Peyer's patch (tissue), 4 donors: Measurements from ENCODE around the gene ARMS2. TPM values are rescaled to one million over a fixed set of nuclear protein-coding genes. Genes with fewer than 3 reads are reported as not detected.

Source experiments
- DNase-seq, 3 donors: peaks; one replicate each; pipeline ENCODE4 v3.0.0-alpha.2; 2017 to 2019
- H3K27ac ChIP-seq, 4 donors: fragments of 200-600 bp; sonication (generic); one replicate each; pipeline ENCODE4 v1.5.1; 2016 to 2019
- H3K27me3 ChIP-seq, 2 donors: fragments of 200-600 bp; sonication (generic); one replicate each; pipeline ENCODE4 v1.5.1; 2019
- H3K36me3 ChIP-seq, 3 donors: fragments of 200-600 bp; sonication (generic); one replicate each; pipeline ENCODE4 v1.5.1; 2016 to 2019
- H3K4me1 ChIP-seq, 4 donors: fragments of 200-600 bp; sonication (generic); one replicate each; pipeline ENCODE4 v1.5.1; 2016 to 2019
- H3K4me3 ChIP-seq, 4 donors: fragments of 200-600 bp; sonication (generic); 1 replicate in 3 of 4; 2 replicates in 1 of 4; pipeline ENCODE4 v1.5.1; 2016 to 2019; ENCODE audit warnings: mild to moderate bottlenecking in 1 of 4
- H3K9me3 ChIP-seq, 4 donors: fragments of 200-600 bp; sonication (generic); one replicate each; pipeline ENCODE4 v1.5.1; 2016 to 2019; ENCODE audit warnings: mild to moderate bottlenecking in 1 of 4
- CTCF ChIP-seq, 6 experiments: fragments of 450-650 bp in 4 of 6; fragments of 200-600 bp in 2 of 6; sonication (generic) in 1 of 6; IDR thresholded peaks; one replicate each; pipeline ENCODE4 v1.5.1; 2017 to 2019; ENCODE audit warnings: antibody characterized with exemption in 6 of 6, mild to moderate bottlenecking in 3 of 6, moderate library complexity in 1 of 6
- POLR2A ChIP-seq, 2 donors: fragments of 450-650 bp; IDR thresholded peaks; one replicate each; pipeline ENCODE4 v1.5.1; 2017; ENCODE audit warnings: antibody characterized with exemption in 2 of 2, mild to moderate bottlenecking in 2 of 2, moderate library complexity in 2 of 2
- total RNA-seq, 4 donors: library from RNA; depleted of rRNA; stranded (reverse); fragments of >200 nt; gene quantifications; one replicate each; pipeline ENCODE4 v1.1.0, GENCODE V29; 2016

The ARMS2 gene
- total RNA-seq, 4 donors from 2014 or later, result not detected

GRCh38 chr10:122445904-122446303, 8.5 kb upstream of the ARMS2 start:
- Histone ChIP-seq H3K9me3 (no peaks in the 10 kb centered on the region), H3K27me3 (no peaks in the 10 kb centered on the region), H3K36me3 (no peaks in the 10 kb centered on the region), H3K27ac (no peak overlapping the region), H3K4me1 (no peaks in the 10 kb centered on the region), H3K4me3 (no peak overlapping the region)
- no peak for DNase-seq
- no peak for TF ChIP-seq POLR2A (IDR thresholded peaks at IDR 0.05)
- TF ChIP-seq CTCF (IDR thresholded peaks at IDR 0.05), result no peak

GRCh38 chr10:122446668-122447423, 7.6 kb upstream of the ARMS2 start:
- no peaks in the 10 kb centered on the region for H3K36me3 ChIP-seq
- TF ChIP-seq POLR2A (IDR thresholded peaks at IDR 0.05) (no peak), CTCF (IDR thresholded peaks at IDR 0.05) (no peak)
- no peaks in the 10 kb centered on the region for H3K9me3 ChIP-seq
- H3K4me1 ChIP-seq, result no peaks in the 10 kb centered on the region
- no peak overlapping the region for H3K4me3 ChIP-seq
- DNase-seq, result no peak
- H3K27me3 ChIP-seq, result no peaks in the 10 kb centered on the region
- H3K27ac ChIP-seq, result no peak overlapping the region

GRCh38 chr10:122448600-122448999, 5.9 kb upstream of the ARMS2 start:
- H3K36me3 ChIP-seq, result no peaks in the 10 kb centered on the region
- no peak overlapping the region for H3K4me3 ChIP-seq
- DNase-seq, result no peak
- no peaks in the 10 kb centered on the region for H3K9me3 ChIP-seq
- no peaks in the 10 kb centered on the region for H3K27me3 ChIP-seq
- H3K27ac ChIP-seq, result no peak overlapping the region
- TF ChIP-seq POLR2A (IDR thresholded peaks at IDR 0.05) (no peak), CTCF (IDR thresholded peaks at IDR 0.05) (no peak)
- no peaks in the 10 kb centered on the region for H3K4me1 ChIP-seq

GRCh38 chr10:122449153-122449552, 5.3 kb upstream of the ARMS2 start:
- no peaks in the 10 kb centered on the region for H3K36me3 ChIP-seq
- H3K9me3 ChIP-seq, result no peaks in the 10 kb centered on the region
- no peak overlapping the region for H3K27ac ChIP-seq
- H3K27me3 ChIP-seq, result no peaks in the 10 kb centered on the region
- no peak overlapping the region for H3K4me3 ChIP-seq
- no peak for DNase-seq
- H3K4me1 ChIP-seq, result no peaks in the 10 kb centered on the region
- TF ChIP-seq CTCF (IDR thresholded peaks at IDR 0.05) (no peak), POLR2A (IDR thresholded peaks at IDR 0.05) (no peak)

GRCh38 chr10:122450353-122450990, 4.0 kb upstream of the ARMS2 start:
- TF ChIP-seq POLR2A (IDR thresholded peaks at IDR 0.05) (no peak), CTCF (IDR thresholded peaks at IDR 0.05) (no peak)
- no peak overlapping the region for H3K27ac ChIP-seq

More at GRCh38 chr10:122450353-122450990, 4.0 kb upstream of the ARMS2 start:
- Histone ChIP-seq H3K4me1 (no peaks in the 10 kb centered on the region), H3K4me3 (no peak overlapping the region), H3K36me3 (no peaks in the 10 kb centered on the region), H3K27me3 (no peaks in the 10 kb centered on the region), H3K9me3 (no peaks in the 10 kb centered on the region)
- no peak for DNase-seq
